Measurements from ENCODE around the gene SHB. TPM values are rescaled to one million over a fixed set of nuclear protein-coding genes. Genes with fewer than 3 reads are reported as not detected.

SHB gene
- total RNA-seq, 1 experiment from 2014 or later: 20.7 TPM

DNA sequence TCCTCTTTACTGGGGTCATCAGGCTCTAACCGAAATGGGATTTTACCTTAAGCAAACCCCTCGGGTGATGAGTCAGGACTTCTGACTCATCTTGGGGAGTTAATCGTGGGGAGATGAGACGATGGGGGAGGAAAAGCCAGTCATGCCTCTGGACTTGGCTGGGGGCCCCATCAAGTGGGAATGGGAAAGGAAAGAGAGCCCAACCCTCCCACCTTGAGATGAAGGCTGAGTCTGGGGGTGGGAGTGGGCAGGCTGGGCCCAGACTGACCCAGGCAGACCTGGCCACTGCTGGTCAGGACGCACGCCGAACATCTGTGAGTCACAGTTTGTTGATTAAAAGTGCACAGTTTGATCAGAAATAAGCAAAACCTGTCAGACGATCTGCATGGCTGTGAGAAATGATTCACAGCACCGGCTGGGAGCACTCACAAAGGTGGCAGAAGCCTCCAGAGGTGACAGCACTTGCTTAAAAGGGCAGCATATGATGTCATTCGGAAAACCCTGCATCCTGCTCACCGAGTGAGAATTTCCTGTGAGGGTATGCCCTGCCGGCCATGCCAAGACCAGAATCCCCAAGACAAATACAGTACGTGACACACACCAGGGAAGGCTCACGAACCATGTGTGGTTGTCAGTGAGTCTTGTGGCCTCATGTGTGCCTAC is 115.1 kb downstream of the SHB start:
- POLR2A ChIA-PET (ENCODE audit: low non-redundant PET): no interaction called here
- H3K27me3 ChIP-seq (replicated peaks; ENCODE audit: insufficient read depth, low read depth, low read length, poor library complexity): no peaks in the 10 kb centered on the region
- H3K4me1 ChIP-seq (ENCODE audit: insufficient read depth, low read length, poor library complexity, severe bottlenecking): no peaks in the 10 kb centered on the region
- no peak overlapping the region for H3K27ac ChIP-seq (ENCODE audit: low read depth, low read length, poor library complexity, severe bottlenecking)
- H3K9me3 ChIP-seq (ENCODE audit: low read depth, low read length, poor library complexity, severe bottlenecking): no peaks in the 10 kb centered on the region
- DNase-seq (ENCODE audit: low spot score): peak; percentile 40
- TF ChIP-seq, protein P1, sequence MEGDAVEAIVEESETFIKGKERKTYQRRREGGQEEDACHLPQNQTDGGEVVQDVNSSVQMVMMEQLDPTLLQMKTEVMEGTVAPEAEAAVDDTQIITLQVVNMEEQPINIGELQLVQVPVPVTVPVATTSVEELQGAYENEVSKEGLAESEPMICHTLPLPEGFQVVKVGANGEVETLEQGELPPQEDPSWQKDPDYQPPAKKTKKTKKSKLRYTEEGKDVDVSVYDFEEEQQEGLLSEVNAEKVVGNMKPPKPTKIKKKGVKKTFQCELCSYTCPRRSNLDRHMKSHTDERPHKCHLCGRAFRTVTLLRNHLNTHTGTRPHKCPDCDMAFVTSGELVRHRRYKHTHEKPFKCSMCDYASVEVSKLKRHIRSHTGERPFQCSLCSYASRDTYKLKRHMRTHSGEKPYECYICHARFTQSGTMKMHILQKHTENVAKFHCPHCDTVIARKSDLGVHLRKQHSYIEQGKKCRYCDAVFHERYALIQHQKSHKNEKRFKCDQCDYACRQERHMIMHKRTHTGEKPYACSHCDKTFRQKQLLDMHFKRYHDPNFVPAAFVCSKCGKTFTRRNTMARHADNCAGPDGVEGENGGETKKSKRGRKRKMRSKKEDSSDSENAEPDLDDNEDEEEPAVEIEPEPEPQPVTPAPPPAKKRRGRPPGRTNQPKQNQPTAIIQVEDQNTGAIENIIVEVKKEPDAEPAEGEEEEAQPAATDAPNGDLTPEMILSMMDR (conservative IDR thresholded peaks at IDR 0.05; ENCODE audit: low read depth, low read length): no peak
- no peak for TF ChIP-seq EZH2 (IDR thresholded peaks at IDR 0.05; ENCODE audit: borderline replicate concordance, low read depth, low read length, poor library complexity, severe bottlenecking)
- intact Hi-C loops (cut with micrococcal nuclease; ENCODE audit: unreplicated experiment): no loop called here
- H3K36me3 ChIP-seq (ENCODE audit: insufficient read depth, low read length, poor library complexity, severe bottlenecking): peaks cover 7% of the 10 kb centered on the region
- CTCF ChIA-PET: no interaction called here
- no TSS peak for BruUV-seq (replicated peaks)
- H3K4me3 ChIP-seq (ENCODE audit: low read depth, low read length, poor library complexity, severe bottlenecking): no peak overlapping the region

DNA sequence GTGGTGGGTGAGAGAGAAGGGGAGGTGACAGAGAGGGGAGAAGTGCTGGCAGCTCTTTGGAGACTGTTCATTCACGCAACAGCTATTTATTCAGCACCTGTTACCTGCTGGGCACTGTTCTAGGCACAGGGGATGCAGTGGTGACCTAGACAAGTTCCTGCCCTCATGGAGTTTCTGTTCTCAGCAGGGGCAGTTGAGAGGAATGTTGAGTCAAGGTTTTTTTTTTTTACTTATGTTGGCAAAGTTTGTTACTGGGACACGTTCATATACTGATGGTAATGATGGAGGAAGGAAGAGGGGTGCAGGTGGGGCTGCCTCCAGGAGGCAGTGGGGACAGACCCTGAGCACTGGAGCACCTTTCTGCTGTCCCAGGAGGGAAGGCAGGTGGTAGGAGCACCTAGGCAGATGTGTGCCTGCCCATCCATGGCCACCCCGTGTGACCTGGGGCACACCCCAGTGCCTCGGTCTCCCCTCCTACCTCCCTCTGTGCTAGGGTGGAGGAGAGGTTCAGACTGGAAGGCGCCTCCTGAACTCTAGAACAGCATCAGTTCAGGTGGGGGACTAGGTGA is 115.7 kb downstream of the SHB start:
- ChIA-PET CTCF (no interaction called here), POLR2A (ENCODE audit: low non-redundant PET) (no interaction called here)
- Histone ChIP-seq H3K27ac (ENCODE audit: low read depth, low read length, poor library complexity, severe bottlenecking) (no peak overlapping the region), H3K27me3 (replicated peaks; ENCODE audit: insufficient read depth, low read depth, low read length, poor library complexity) (no peaks in the 10 kb centered on the region), H3K4me3 (ENCODE audit: low read depth, low read length, poor library complexity, severe bottlenecking) (no peak overlapping the region), H3K4me1 (ENCODE audit: insufficient read depth, low read length, poor library complexity, severe bottlenecking) (no peaks in the 10 kb centered on the region), H3K9me3 (ENCODE audit: low read depth, low read length, poor library complexity, severe bottlenecking) (no peaks in the 10 kb centered on the region), H3K36me3 (ENCODE audit: insufficient read depth, low read length, poor library complexity, severe bottlenecking) (peaks cover 7% of the 10 kb centered on the region)
- TF ChIP-seq, protein P1 (conservative IDR thresholded peaks at IDR 0.05; ENCODE audit: low read depth, low read length): no peak
- no peak for TF ChIP-seq EZH2 (IDR thresholded peaks at IDR 0.05; ENCODE audit: borderline replicate concordance, low read depth, low read length, poor library complexity, severe bottlenecking)
- DNase-seq (ENCODE audit: low spot score): no peak
- BruUV-seq (replicated peaks): no TSS peak
- intact Hi-C loops (cut with micrococcal nuclease; ENCODE audit: unreplicated experiment): no loop called here

DNA sequence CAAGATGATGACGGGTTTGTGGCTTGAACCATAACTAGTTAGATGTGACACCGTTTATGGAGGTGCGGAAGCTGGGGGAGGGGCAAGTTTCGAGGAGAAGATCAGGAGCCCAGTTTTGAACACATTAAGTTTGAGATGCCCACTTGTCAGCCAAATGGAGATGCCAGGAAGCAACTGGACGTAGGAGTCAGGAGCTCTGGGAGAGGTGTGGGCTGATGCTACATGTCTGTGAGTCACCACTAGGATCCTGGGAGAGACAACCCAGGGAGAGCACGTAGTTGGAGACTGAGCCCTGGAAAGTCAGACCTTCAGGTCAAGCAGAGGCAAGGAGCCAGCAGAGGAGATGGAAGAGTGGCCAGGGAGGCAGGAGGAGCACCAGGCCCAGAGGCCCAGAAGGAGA is 116.3 kb downstream of the SHB start:
- H3K4me1 ChIP-seq (ENCODE audit: insufficient read depth, low read length, poor library complexity, severe bottlenecking): no peaks in the 10 kb centered on the region
- CTCF ChIA-PET: no interaction called here
- peaks cover 12% of the 10 kb centered on the region for H3K36me3 ChIP-seq (ENCODE audit: insufficient read depth, low read length, poor library complexity, severe bottlenecking)
- H3K9me3 ChIP-seq (ENCODE audit: low read depth, low read length, poor library complexity, severe bottlenecking): no peaks in the 10 kb centered on the region
- POLR2A ChIA-PET (ENCODE audit: low non-redundant PET): no interaction called here
- no TSS peak for BruUV-seq (replicated peaks)
- H3K27me3 ChIP-seq (replicated peaks; ENCODE audit: insufficient read depth, low read depth, low read length, poor library complexity): no peaks in the 10 kb centered on the region
- intact Hi-C loops (cut with micrococcal nuclease; ENCODE audit: unreplicated experiment): no loop called here
- H3K27ac ChIP-seq (ENCODE audit: low read depth, low read length, poor library complexity, severe bottlenecking): no peak overlapping the region
- no peak for DNase-seq (ENCODE audit: low spot score)
- no peak overlapping the region for H3K4me3 ChIP-seq (ENCODE audit: low read depth, low read length, poor library complexity, severe bottlenecking)
- TF ChIP-seq EZH2 (IDR thresholded peaks at IDR 0.05; ENCODE audit: borderline replicate concordance, low read depth, low read length, poor library complexity, severe bottlenecking): no peak
- TF ChIP-seq, protein P1 (conservative IDR thresholded peaks at IDR 0.05; ENCODE audit: low read depth, low read length): no peak

Measured in A673 (cell line).